GM06990 (cell line): Measurements from ENCODE around the gene ANAPC16.

Experiments used
- DNase-seq: peaks from one replicate; pipeline ENCODE4 v3.0.0-alpha.2; 2011; ENCODE audit not compliant: insufficient read length; ENCODE audit errors: extremely low read depth
- H3K27me3 ChIP-seq: replicated peaks from 2 replicates; pipeline ENCODE4 v1.6.0; 2011; ENCODE audit warnings: low read length; ENCODE audit not compliant: control insufficient read depth, insufficient read depth
- H3K36me3 ChIP-seq: 2 replicates; pipeline ENCODE4 v1.5.1; 2011; ENCODE audit warnings: low read length; ENCODE audit not compliant: control insufficient read depth, insufficient read depth
- H3K4me3 ChIP-seq: replicated peaks from 2 replicates; pipeline ENCODE4 v1.5.1; 2011; ENCODE audit warnings: low read depth, mild to moderate bottlenecking, control low read depth, low read length
- CTCF ChIP-seq: IDR thresholded peaks from 2 replicates; pipeline ENCODE4 v1.5.1; 2011; ENCODE audit warnings: low read length, control low read depth, mild to moderate bottlenecking, inconsistent platforms; ENCODE audit not compliant: insufficient read depth, poor library complexity, severe bottlenecking

ANAPC16 gene

DNA sequence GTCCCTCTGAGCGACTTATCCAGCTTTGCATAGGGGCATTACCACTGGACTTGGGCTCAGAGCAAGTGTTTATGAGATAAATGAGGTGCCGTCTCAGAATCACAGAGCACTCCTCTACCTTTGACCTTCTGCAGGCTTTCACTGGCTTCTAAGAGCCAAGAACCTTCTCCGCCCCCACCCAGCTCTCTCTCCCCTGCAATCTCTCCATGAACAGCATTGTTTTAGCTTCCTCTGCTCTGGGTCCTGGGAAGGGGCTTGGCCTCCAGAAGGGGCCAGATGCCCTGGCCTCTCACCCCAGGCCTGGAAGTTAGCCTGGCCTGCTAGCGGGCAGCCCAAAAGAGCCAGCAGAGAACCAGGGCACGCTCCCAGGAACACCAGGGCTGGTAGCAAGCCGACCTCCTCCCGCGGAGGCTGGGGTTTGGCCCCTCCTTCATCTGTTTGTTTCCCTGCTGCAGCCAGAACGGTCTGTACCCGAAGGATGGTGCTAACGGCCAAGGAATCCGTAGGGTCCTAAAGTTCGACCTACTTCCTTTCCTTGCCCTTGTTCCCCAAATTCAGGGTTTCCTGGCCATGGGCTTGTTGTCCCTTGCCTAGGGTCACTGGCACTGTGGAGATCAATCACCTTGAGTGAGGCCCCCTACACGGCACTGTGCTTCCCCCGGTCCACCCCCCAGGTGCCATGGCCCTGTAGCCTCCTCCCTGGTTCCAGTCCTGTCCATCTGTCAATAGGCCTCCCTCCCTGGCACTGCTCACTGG, 39.2 kb downstream of the ANAPC16 start:
- no peak for TF ChIP-seq CTCF
- Histone ChIP-seq H3K27me3 (no peaks in the 10 kb centered on the region), H3K4me3 (no peak overlapping the region), H3K36me3 (no peaks in the 10 kb centered on the region)
- DNase-seq, result no peak

DNA sequence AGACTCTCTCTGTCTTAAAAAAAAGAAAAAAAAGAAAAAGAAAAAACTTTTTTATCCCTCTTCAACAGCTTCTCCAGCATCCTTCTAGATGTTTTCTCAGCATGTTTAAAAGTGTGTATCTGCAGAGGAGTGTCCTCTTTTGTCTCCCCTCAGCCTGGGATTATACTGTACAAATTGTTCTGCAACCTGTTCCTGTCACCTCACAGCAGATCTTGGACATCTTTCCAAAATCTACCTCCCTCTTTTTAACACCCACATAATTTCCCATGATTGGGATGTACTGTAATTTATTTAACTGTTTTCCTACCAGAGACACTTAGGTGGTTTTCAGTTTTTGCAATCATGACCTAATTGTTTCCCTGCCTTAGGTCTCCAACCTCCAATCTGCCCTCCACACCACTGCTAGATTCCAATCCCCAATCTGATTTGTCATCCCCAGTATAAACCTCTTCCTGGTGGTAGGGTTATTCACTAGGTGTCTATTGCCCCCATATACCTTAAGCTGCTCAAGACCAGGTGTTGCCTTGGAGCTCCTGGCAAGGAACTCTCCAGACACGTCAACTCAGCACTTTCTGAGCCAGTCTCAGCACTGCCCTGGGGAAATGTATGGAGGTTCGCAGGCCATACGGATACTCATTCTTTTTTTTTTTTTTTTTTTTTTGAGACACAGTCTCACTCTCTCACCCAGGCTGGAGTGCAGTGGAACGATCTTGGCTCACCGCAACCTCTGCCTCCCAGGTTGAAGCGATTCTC, 40.3 kb downstream of the ANAPC16 start:
- H3K4me3 ChIP-seq, result no peak overlapping the region

DNA sequence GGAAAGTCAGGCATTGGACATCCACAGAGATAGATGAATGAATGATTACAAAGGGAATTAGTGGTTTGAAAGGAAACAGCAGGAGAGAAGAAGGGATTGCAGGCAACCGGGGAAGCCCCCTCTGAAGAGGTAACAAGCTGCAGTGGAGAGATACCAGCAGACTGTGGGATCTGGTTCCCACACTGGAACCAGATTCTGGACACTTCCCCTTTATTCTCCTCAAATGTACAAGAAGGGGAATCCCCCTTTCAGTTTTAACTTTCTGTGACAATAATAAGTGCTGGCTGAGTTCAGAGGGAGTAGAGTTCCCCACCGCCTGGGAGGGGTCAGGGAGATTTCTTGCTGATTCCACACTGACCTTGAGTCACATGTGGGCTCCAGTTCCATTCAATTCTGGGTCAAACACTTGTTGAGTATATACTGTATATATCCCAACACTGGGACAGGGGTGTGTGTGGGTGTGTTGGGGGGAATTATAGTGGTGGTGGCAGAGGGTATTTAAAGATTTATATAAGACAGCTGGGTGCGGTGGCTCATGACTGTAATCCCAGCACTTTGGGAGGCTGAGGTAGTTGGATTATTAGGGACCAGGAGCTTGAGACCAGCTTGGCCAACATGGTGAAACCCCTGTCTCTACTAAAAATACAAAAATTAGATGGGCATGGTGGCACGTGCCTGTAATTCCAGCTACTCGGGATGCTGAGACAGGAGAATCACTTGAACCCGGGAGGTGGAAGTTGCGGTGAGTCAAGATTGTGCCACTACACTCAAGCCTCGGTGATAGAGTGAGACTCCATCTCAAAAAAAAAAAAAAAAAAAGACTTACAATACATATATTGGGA, 41.5 kb downstream of the ANAPC16 start:
- no peak for TF ChIP-seq CTCF
- Histone ChIP-seq H3K27me3 (no peaks in the 10 kb centered on the region), H3K36me3 (no peaks in the 10 kb centered on the region), H3K4me3 (no peak overlapping the region)
- no peak for DNase-seq

More for the DNA sequence above, 40.3 kb downstream of the ANAPC16 start:
- no peak for DNase-seq
- Histone ChIP-seq H3K27me3 (no peaks in the 10 kb centered on the region), H3K36me3 (no peaks in the 10 kb centered on the region)
- TF ChIP-seq CTCF, result no peak

- TF ChIP-seq CTCF, result no peak
- Histone ChIP-seq H3K4me3 (no peak overlapping the region), H3K36me3 (no peaks in the 10 kb centered on the region), H3K27me3 (no peaks in the 10 kb centered on the region)
- DNase-seq, result no peak
Observed at GRCh38 chr10:72258617-72259016, 42.8 kb downstream of the ANAPC16 start.

DNA sequence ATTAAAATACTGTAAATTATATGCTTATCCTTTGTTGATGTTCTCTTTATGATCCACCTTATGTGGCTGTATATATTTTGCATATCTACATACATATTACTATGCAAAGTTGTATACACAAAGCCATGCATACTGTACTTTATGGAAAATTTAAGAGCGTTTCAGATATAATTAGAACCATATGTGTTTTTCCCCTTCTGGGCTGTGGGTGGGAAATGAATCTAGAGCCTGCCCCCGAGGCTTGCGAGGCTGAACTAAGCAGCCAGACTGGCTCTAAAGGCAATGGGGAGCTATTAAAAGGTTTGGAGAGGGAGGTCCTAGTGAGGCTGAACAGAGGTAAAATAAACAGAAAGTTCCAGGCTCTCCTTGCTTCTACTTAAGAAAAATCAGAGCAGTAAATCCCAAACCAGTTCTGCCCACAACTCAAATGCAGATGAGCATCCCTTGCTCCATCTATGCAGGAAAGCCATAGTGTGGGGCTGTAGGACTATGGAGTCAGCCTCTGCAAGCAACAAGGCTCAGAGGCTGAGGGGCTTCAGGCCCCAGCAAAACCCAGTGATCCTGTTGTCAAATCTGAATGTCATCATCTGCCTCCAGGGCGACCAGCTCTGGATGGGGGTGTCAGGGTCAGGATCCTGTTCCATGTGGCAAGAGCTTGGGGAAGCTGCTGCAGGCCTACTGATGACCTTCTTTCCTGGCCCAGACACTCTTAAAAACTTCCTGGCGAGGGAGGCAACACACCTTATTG, 43.9 kb downstream of the ANAPC16 start:
- H3K36me3 ChIP-seq, result no peaks in the 10 kb centered on the region
- H3K4me3 ChIP-seq, result peak overlapping the region; percentile 15
- DNase-seq, result no peak
- TF ChIP-seq CTCF, result no peak
- no peaks in the 10 kb centered on the region for H3K27me3 ChIP-seq
